ENCODE measurements around the gene BCL2L2.

DNA sequence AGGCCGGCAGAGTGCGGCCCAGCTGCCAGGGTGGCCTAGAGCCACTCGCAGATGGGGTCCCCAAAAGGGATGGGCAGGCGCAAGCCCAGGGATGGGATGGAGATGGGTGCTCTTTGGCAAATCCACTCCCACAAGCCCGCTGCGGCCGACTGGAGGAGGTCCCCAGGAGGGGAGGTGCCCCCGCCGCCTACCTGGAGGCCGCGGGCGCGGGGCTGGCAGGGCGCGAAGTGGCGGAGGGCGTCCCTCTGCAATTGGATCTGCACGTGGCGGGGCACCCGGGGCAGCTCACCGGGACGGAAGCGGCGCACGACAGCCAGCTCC, 4.7 kb upstream of the BCL2L2 start:
- TF ChIP-seq, protein P1, sequence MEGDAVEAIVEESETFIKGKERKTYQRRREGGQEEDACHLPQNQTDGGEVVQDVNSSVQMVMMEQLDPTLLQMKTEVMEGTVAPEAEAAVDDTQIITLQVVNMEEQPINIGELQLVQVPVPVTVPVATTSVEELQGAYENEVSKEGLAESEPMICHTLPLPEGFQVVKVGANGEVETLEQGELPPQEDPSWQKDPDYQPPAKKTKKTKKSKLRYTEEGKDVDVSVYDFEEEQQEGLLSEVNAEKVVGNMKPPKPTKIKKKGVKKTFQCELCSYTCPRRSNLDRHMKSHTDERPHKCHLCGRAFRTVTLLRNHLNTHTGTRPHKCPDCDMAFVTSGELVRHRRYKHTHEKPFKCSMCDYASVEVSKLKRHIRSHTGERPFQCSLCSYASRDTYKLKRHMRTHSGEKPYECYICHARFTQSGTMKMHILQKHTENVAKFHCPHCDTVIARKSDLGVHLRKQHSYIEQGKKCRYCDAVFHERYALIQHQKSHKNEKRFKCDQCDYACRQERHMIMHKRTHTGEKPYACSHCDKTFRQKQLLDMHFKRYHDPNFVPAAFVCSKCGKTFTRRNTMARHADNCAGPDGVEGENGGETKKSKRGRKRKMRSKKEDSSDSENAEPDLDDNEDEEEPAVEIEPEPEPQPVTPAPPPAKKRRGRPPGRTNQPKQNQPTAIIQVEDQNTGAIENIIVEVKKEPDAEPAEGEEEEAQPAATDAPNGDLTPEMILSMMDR (IDR thresholded peaks at IDR 0.05): no peak
- peak in 2 of 4 donors; percentile 30 to 84 for TF ChIP-seq POLR2A (IDR thresholded peaks at IDR 0.05)

Data from esophagus squamous epithelium (tissue), 4 donors.